ENCODE data around the gene IL23R. TPM values are rescaled to one million over a fixed set of nuclear protein-coding genes. Genes with fewer than 3 reads are reported as not detected.

IL23R gene
- total and polyA plus RNA-seq, 2 of the 8 experiments (the other 6 are each of a cell fraction or from before 2014, with no cell fraction given) = not detected

DNA sequence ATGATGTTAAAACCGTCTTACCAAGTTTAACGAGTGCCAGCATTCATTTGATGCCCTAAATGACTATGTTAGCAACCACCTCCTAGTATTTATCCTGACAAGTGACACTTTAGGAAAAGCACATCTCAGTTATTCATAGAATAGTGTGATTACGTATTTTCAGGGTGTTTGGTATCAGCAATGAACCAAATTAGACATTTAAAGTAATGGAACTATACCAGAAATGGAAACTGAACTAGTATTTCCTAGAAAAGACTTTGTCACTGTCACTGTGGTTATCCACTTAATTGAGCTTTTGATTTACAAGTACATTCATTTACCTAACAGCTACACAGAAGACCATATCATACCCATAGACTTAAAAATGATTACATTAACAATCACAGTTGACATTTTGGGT lies 137.8 kb downstream of the IL23R start:
- TF ChIP-seq, protein P1, sequence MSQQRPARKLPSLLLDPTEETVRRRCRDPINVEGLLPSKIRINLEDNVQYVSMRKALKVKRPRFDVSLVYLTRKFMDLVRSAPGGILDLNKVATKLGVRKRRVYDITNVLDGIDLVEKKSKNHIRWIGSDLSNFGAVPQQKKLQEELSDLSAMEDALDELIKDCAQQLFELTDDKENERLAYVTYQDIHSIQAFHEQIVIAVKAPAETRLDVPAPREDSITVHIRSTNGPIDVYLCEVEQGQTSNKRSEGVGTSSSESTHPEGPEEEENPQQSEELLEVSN (IDR thresholded peaks at IDR 0.05) = no peak
- TF ChIP-seq, protein P2, sequence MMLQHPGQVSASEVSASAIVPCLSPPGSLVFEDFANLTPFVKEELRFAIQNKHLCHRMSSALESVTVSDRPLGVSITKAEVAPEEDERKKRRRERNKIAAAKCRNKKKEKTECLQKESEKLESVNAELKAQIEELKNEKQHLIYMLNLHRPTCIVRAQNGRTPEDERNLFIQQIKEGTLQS (IDR thresholded peaks at IDR 0.05; ENCODE audit: insufficient read depth, low read depth, low read length) = no peak
- TF ChIP-seq SIN3A (conservative IDR thresholded peaks at IDR 0.05 in 1 of 2, IDR thresholded peaks at IDR 0.05 in 1 of 2; ENCODE audit: low read depth in 1 of 2, low read length in 2 of 2) (no peak), ZNF274 (IDR thresholded peaks at IDR 0.05; ENCODE audit: borderline replicate concordance, extremely low read depth, low read length) (no peak)
- POLR2A ChIA-PET (ENCODE audit: partially characterized antibody) = no interaction called here
- Histone ChIP-seq H3K4me3 (ENCODE audit: extremely low read depth in 1 of 4, insufficient read depth in 2 of 4, low read depth in 3 of 4, low read length in 4 of 4) (no peak overlapping the region), H3K27ac (ENCODE audit: low read depth, low read length) (no peak overlapping the region), H2BK120ac (replicated peaks; ENCODE audit: low read depth, low read length) (no peak overlapping the region), H3K27me3 (replicated peaks in 1 of 4; ENCODE audit: control insufficient read depth in 3 of 4, extremely low read depth in 1 of 4, insufficient read depth in 3 of 4, low read length in 3 of 4) (peaks cover 1 to 23% (median 18%) of the 10 kb centered on the region in 4 experiments), H2BK5ac (ENCODE audit: low read depth, low read length) (no peak overlapping the region), H3K18ac (ENCODE audit: extremely low read depth, low read length) (no peak overlapping the region), H3K4me1 (replicated peaks in 1 of 4; ENCODE audit: control insufficient read depth in 3 of 4, insufficient read depth in 4 of 4, low read length in 3 of 4) (peaks cover 0 to 2% (median 0%) of the 10 kb centered on the region in 4 experiments; a peak in 1 of 7 replicates), H2BK12ac (ENCODE audit: low read depth, low read length) (no peak overlapping the region), H3K23ac (ENCODE audit: insufficient read length) (no peak overlapping the region), H3K9ac (replicated peaks in 1 of 4; ENCODE audit: extremely low read depth in 1 of 4, low read depth in 3 of 4, low read length in 3 of 4) (no peak overlapping the region), H2AK5ac (ENCODE audit: low read depth, low read length) (no peak overlapping the region), H3K23me2 (ENCODE audit: low read depth, low read length) (peaks cover 3% of the 10 kb centered on the region), H3K56ac (replicated peaks; ENCODE audit: insufficient read length, low read depth, low read length) (no peak overlapping the region), H3K4me2 (ENCODE audit: insufficient read depth in 1 of 2, low read depth in 2 of 2, low read length in 2 of 2) (no peak overlapping the region), H3K79me1 (ENCODE audit: low read depth, low read length) (no peaks in the 10 kb centered on the region), H4K20me1 (replicated peaks in 1 of 2; ENCODE audit: control insufficient read depth in 1 of 2, insufficient read depth in 2 of 2, low read length in 2 of 2) (no peaks in the 10 kb centered on the region), H2BK20ac (ENCODE audit: low read length) (no peak overlapping the region), H4K91ac (replicated peaks; ENCODE audit: insufficient read length, low read length) (no peak overlapping the region), H2AFZ (ENCODE audit: low read length) (no peak overlapping the region), H3K9me3 (ENCODE audit: insufficient read depth in 2 of 2, low read depth in 1 of 2, low read length in 1 of 2) (no peaks in the 10 kb centered on the region), H2BK15ac (ENCODE audit: low read length) (no peak overlapping the region), H3K4ac (replicated peaks; ENCODE audit: insufficient read length, low read depth, low read length) (no peak overlapping the region), H3K79me2 (ENCODE audit: control insufficient read depth in 1 of 2, insufficient read depth in 2 of 2, low read length in 2 of 2) (no peaks in the 10 kb centered on the region), H4K8ac (ENCODE audit: extremely low read depth, insufficient read depth, low read length) (no peak overlapping the region), H3K36me3 (ENCODE audit: control insufficient read depth in 2 of 4, insufficient read depth in 4 of 4, low read length in 3 of 4) (no peaks in the 10 kb centered on the region), H3K14ac (ENCODE audit: insufficient read length) (no peak overlapping the region), H4K5ac (ENCODE audit: insufficient read length, low read depth, low read length) (no peak overlapping the region)
- DNase-seq (ENCODE audit: low read depth in 1 of 2, low spot score in 2 of 2) = no peak
- WGBS, 2 experiments (ENCODE audit: extremely low coverage in 1 of 2, insufficient coverage in 1 of 2, insufficient read length in 1 of 2, insufficient replicate concordance in 2 of 2, low coverage in 1 of 2, low lambda C conversion rate in 2 of 2, missing lambda C conversion rate in 1 of 2) = 88% methylated on average over 3 of the region's 3 CpGs; no CpG with 5 or more reads in 1 of the 2 experiments
- CTCF ChIA-PET (ENCODE audit: partially characterized antibody) = interaction anchor here (0.6 to 1.5 kb wide), 2 partner anchors 93 to 101 kb away, joined by 3 read pairs; no protein-coding TSS in a partner anchor
- no peak for FAIRE-seq

All from H1 (cell line).